ENCODE data around the gene ADD2. TPM values are rescaled to one million over a fixed set of nuclear protein-coding genes. Genes with fewer than 3 reads are reported as not detected.

Gene ADD2
- total RNA-seq, 1 experiment from 2014 or later = 3.5 TPM

- H3K9me3 ChIP-seq (ENCODE audit: insufficient read depth, low read depth) = no peaks in the 10 kb centered on the region
- H4K20me1 ChIP-seq (ENCODE audit: insufficient read depth) = no peaks in the 10 kb centered on the region
- TF ChIP-seq CTCF (conservative IDR thresholded peaks at IDR 0.05) (no peak), EZH2 (IDR thresholded peaks at IDR 0.05; ENCODE audit: low read depth) (no peak)
- no peak for DNase-seq
- no peaks in the 10 kb centered on the region for H3F3A ChIP-seq (ENCODE audit: insufficient read depth, low read depth)
- no peaks in the 10 kb centered on the region for H3K4me1 ChIP-seq (replicated peaks; ENCODE audit: insufficient read depth)
- ChIA-PET POLR2A (ENCODE audit: unreplicated experiment) (no interaction called here), CTCF (interaction anchor here (0.6 kb wide), 1 partner anchor 27 kb away, joined by 3 read pairs; no protein-coding TSS in a partner anchor)
- H3K79me2 ChIP-seq (ENCODE audit: low read depth) = no peaks in the 10 kb centered on the region
- no peaks in the 10 kb centered on the region for H3K9me2 ChIP-seq (ENCODE audit: insufficient read depth)
- BruUV-seq (replicated peaks) = no TSS peak
- H3K36me3 ChIP-seq (ENCODE audit: low read depth) = no peaks in the 10 kb centered on the region
- H3K4me3 ChIP-seq = no peak overlapping the region
- intact Hi-C loops (cut with micrococcal nuclease; ENCODE audit: unreplicated experiment) = no loop called here
- H3K4me2 ChIP-seq = no peak overlapping the region
- H2AFZ ChIP-seq = no peak overlapping the region
- no peak overlapping the region for H3K27ac ChIP-seq
- H3K27me3 ChIP-seq (ENCODE audit: insufficient read depth, low read depth) = peaks cover 38% of the 10 kb centered on the region
Measured at GRCh38 chr2:70796262-70796661, 28.3 kb upstream of the ADD2 start.

- no peaks in the 10 kb centered on the region for H3K9me2 ChIP-seq (ENCODE audit: insufficient read depth)
- no peaks in the 10 kb centered on the region for H3K9me3 ChIP-seq (ENCODE audit: insufficient read depth, low read depth)
- H3K27me3 ChIP-seq (ENCODE audit: insufficient read depth, low read depth) = peaks cover 30% of the 10 kb centered on the region
- BruUV-seq (replicated peaks) = no TSS peak
- intact Hi-C loops (cut with micrococcal nuclease; ENCODE audit: unreplicated experiment) = no loop called here
- H3K27ac ChIP-seq = no peak overlapping the region
- TF ChIP-seq EZH2 (IDR thresholded peaks at IDR 0.05; ENCODE audit: low read depth) = no peak
- H3K79me2 ChIP-seq (ENCODE audit: low read depth) = no peaks in the 10 kb centered on the region
- H3K4me2 ChIP-seq = no peak overlapping the region
- no peak overlapping the region for H3K4me3 ChIP-seq
- ChIA-PET POLR2A (ENCODE audit: unreplicated experiment) (no interaction called here), CTCF (no interaction called here)
- H3K36me3 ChIP-seq (ENCODE audit: low read depth) = no peaks in the 10 kb centered on the region
- H2AFZ ChIP-seq = no peak overlapping the region
- no peak for DNase-seq
- H4K20me1 ChIP-seq (ENCODE audit: insufficient read depth) = no peaks in the 10 kb centered on the region
- H3F3A ChIP-seq (ENCODE audit: insufficient read depth, low read depth) = no peaks in the 10 kb centered on the region
- no peaks in the 10 kb centered on the region for H3K4me1 ChIP-seq (replicated peaks; ENCODE audit: insufficient read depth)
Measured at GRCh38 chr2:70795164-70795995, 27.4 kb upstream of the ADD2 start.

- Histone ChIP-seq H3K4me3 (no peak overlapping the region), H3K27ac (no peak overlapping the region), H3K27me3 (ENCODE audit: insufficient read depth, low read depth) (peaks cover 29% of the 10 kb centered on the region), H4K20me1 (ENCODE audit: insufficient read depth) (no peaks in the 10 kb centered on the region), H3K4me2 (no peak overlapping the region), H3K9me2 (ENCODE audit: insufficient read depth) (no peaks in the 10 kb centered on the region), H2AFZ (no peak overlapping the region), H3K9me3 (ENCODE audit: insufficient read depth, low read depth) (no peaks in the 10 kb centered on the region), H3K79me2 (ENCODE audit: low read depth) (no peaks in the 10 kb centered on the region), H3K4me1 (replicated peaks; ENCODE audit: insufficient read depth) (no peaks in the 10 kb centered on the region), H3F3A (ENCODE audit: insufficient read depth, low read depth) (no peaks in the 10 kb centered on the region), H3K36me3 (ENCODE audit: low read depth) (no peaks in the 10 kb centered on the region)
- intact Hi-C loops (cut with micrococcal nuclease; ENCODE audit: unreplicated experiment) = no loop called here
- no peak for TF ChIP-seq EZH2 (IDR thresholded peaks at IDR 0.05; ENCODE audit: low read depth)
- TF ChIP-seq CTCF (conservative IDR thresholded peaks at IDR 0.05) = no peak
- POLR2A ChIA-PET (ENCODE audit: unreplicated experiment) = no interaction called here
- no peak for DNase-seq
- BruUV-seq (replicated peaks) = no TSS peak
- CTCF ChIA-PET = interaction anchor here (0.6 kb wide), 1 partner anchor 59 kb away, joined by 3 read pairs; no protein-coding TSS in a partner anchor
Measured at GRCh38 chr2:70793450-70793849, 25.4 kb upstream of the ADD2 start.

Measured in PC-9 (cell line).